Measurements from ENCODE around the gene SF3B3. TPM values are rescaled to one million over a fixed set of nuclear protein-coding genes. Genes with fewer than 3 reads are reported as not detected.

The SF3B3 gene
- polyA plus RNA-seq, 1 of the 3 experiments (the other 2 are of a cell fraction) = 81.7 TPM

DNA sequence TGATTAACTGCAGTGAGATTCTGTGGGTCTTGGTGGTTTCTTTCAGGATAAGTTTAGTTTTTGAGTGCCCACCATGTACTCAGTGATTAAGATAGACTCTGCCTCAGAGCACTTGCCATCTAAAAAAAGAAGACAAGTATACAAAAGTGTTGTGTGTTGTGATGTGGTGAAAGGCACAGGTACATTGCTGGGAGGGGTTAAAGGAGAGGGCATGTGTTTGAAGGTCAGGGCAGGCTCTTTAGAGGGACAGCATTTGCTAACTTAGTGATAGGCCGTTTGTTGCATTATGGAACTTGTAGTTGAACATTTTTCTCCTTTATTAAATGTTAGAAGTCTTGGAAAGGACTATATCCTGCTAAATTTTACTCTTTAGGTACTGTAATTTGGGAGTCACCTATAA, 26.5 kb downstream of the SF3B3 start:
- no peak for DNase-seq
- Histone ChIP-seq H3K4me1 (ENCODE audit: control insufficient read depth in 1 of 2, insufficient read depth in 2 of 2, low read depth in 1 of 2, low read length in 1 of 2) (no peaks in the 10 kb centered on the region), H3K9me2 (no peaks in the 10 kb centered on the region), H3K9ac (no peak overlapping the region), H3K4me3 (ENCODE audit: low read depth in 2 of 2, low read length in 1 of 2) (no peak overlapping the region), H3K27me3 (ENCODE audit: insufficient read depth) (no peaks in the 10 kb centered on the region), H3K4me2 (no peak overlapping the region), H4K20me1 (ENCODE audit: insufficient read depth) (peaks cover 72% of the 10 kb centered on the region), H3F3A (replicated peaks; ENCODE audit: insufficient read depth) (peaks cover 31% of the 10 kb centered on the region), H3K36me3 (replicated peaks in 1 of 2; ENCODE audit: control insufficient read depth in 1 of 2, insufficient read depth in 2 of 2, low read length in 1 of 2) (peaks cover 88 to 96% of the 10 kb centered on the region in 2 experiments), H2AFZ (ENCODE audit: low read depth) (no peak overlapping the region), H3K27ac (ENCODE audit: low read depth in 2 of 2, low read length in 1 of 2) (no peak overlapping the region), H3K9me3 (no peaks in the 10 kb centered on the region), H3K79me2 (ENCODE audit: insufficient read depth) (peaks cover 96% of the 10 kb centered on the region)
- ChIA-PET CTCF (no interaction called here), POLR2A (no interaction called here)
- TF ChIP-seq SIN3A (IDR thresholded peaks at IDR 0.05; ENCODE audit: borderline replicate concordance, low read depth, low read length) (no peak), SMC3 (IDR thresholded peaks at IDR 0.05; ENCODE audit: low read depth, low read length) (no peak), NFIC (IDR thresholded peaks at IDR 0.05; ENCODE audit: borderline replicate concordance) (no peak), MEF2A (IDR thresholded peaks at IDR 0.05; ENCODE audit: borderline replicate concordance, low read depth) (no peak), YY1 (IDR thresholded peaks at IDR 0.05; ENCODE audit: low read depth) (no peak)
- TF ChIP-seq, protein P1, sequence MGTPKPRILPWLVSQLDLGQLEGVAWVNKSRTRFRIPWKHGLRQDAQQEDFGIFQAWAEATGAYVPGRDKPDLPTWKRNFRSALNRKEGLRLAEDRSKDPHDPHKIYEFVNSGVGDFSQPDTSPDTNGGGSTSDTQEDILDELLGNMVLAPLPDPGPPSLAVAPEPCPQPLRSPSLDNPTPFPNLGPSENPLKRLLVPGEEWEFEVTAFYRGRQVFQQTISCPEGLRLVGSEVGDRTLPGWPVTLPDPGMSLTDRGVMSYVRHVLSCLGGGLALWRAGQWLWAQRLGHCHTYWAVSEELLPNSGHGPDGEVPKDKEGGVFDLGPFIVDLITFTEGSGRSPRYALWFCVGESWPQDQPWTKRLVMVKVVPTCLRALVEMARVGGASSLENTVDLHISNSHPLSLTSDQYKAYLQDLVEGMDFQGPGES (IDR thresholded peaks at IDR 0.05; ENCODE audit: low read depth, low read length) = no peak
- WGBS (ENCODE audit: low lambda C conversion rate) = 93% methylated on average over 1 of the region's 1 CpG

DNA sequence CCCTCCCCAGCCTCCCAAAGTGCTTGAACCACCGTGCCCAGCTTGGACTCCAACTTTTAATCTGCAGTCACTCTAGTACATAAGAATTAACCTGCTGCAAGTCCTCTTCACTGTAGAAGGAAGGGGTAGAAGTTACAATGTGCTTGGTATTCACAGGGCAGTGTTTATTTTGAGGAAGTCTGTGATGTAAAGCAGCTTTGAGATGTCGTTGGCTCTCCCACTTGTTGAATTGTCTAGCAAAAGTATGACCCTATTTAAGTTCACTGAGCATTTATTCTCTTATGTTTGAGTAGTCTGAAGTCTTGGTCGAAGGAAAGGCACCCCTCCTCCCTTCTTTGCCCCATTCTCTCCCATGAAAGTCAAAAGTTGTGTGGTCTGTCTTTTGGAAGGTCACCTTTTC, 28.2 kb downstream of the SF3B3 start:
- CTCF ChIA-PET = interaction anchor here (1.0 to 1.4 kb wide), 4 partner anchors 10 to 102 kb away, joined by 3 to 5 read pairs (median 4); no protein-coding TSS in a partner anchor
- peaks cover 89% of the 10 kb centered on the region for H3K79me2 ChIP-seq (ENCODE audit: insufficient read depth)
- POLR2A ChIA-PET = interaction anchor here (0.6 kb wide), 2 partner anchors 10 to 262 kb away, joined by 3 read pairs; partner anchors contain the start of gene AARS1
- peaks cover 58% of the 10 kb centered on the region for H4K20me1 ChIP-seq (ENCODE audit: insufficient read depth)
- no peak overlapping the region for H2AFZ ChIP-seq (ENCODE audit: low read depth)
- H3K4me1 ChIP-seq (ENCODE audit: control insufficient read depth in 1 of 2, insufficient read depth in 2 of 2, low read depth in 1 of 2, low read length in 1 of 2) = no peaks in the 10 kb centered on the region
- H3K9me3 ChIP-seq = no peaks in the 10 kb centered on the region
- DNase-seq = no peak
- H3K36me3 ChIP-seq (replicated peaks in 1 of 2; ENCODE audit: control insufficient read depth in 1 of 2, insufficient read depth in 2 of 2, low read length in 1 of 2) = peaks cover 94 to 95% of the 10 kb centered on the region in 2 experiments
- 78% methylated on average over 3 of the region's 3 CpGs for WGBS (ENCODE audit: low lambda C conversion rate)
- H3F3A ChIP-seq (replicated peaks; ENCODE audit: insufficient read depth) = peaks cover 31% of the 10 kb centered on the region
- H3K9ac ChIP-seq = no peak overlapping the region
- H3K4me2 ChIP-seq = no peak overlapping the region
- TF ChIP-seq TAF1 (IDR thresholded peaks at IDR 0.05; ENCODE audit: borderline replicate concordance, low read depth, low read length) = no peak
- no peak overlapping the region for H3K27ac ChIP-seq (ENCODE audit: low read depth in 2 of 2, low read length in 1 of 2)
- no peaks in the 10 kb centered on the region for H3K27me3 ChIP-seq (ENCODE audit: insufficient read depth)
- H3K9me2 ChIP-seq = no peaks in the 10 kb centered on the region
- no peak overlapping the region for H3K4me3 ChIP-seq (ENCODE audit: low read depth in 2 of 2, low read length in 1 of 2)

DNA sequence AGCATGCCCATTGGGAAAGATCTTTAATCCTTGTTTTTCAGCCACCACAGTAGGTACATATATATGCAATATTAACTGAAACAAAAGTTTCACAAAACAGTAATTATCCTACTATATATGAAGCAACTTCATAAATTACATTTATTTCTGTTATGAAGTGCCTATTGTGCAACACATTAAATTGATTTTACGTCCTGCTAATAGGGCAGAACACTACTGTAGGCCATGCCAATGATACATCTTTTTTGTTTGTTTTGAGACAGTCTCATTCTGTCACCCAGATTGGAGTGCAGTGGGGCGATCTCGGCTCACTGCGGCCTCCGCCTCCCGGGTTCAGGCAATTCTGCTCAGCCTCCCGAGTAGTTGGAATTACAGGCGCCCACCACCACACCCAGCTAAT, 29.1 kb downstream of the SF3B3 start:
- no peaks in the 10 kb centered on the region for H3K4me1 ChIP-seq (ENCODE audit: control insufficient read depth in 1 of 2, insufficient read depth in 2 of 2, low read depth in 1 of 2, low read length in 1 of 2)
- no peak overlapping the region for H3K4me3 ChIP-seq (ENCODE audit: low read depth in 2 of 2, low read length in 1 of 2)
- no peak overlapping the region for H3K9ac ChIP-seq
- H3K79me2 ChIP-seq (ENCODE audit: insufficient read depth) = peaks cover 87% of the 10 kb centered on the region
- H3K27me3 ChIP-seq (ENCODE audit: insufficient read depth) = no peaks in the 10 kb centered on the region
- ChIA-PET POLR2A (no interaction called here), CTCF (interaction anchor here (0.6 to 1.7 kb wide), 3 partner anchors 9 to 101 kb away, joined by 3 to 6 read pairs (median 5); no protein-coding TSS in a partner anchor)
- H2AFZ ChIP-seq (ENCODE audit: low read depth) = no peak overlapping the region
- H3K36me3 ChIP-seq (replicated peaks in 1 of 2; ENCODE audit: control insufficient read depth in 1 of 2, insufficient read depth in 2 of 2, low read length in 1 of 2) = peaks cover 95 to 96% of the 10 kb centered on the region in 2 experiments
- H3K9me3 ChIP-seq = no peaks in the 10 kb centered on the region
- no peaks in the 10 kb centered on the region for H3K9me2 ChIP-seq
- peaks cover 55% of the 10 kb centered on the region for H4K20me1 ChIP-seq (ENCODE audit: insufficient read depth)
- DNase-seq = no peak
- H3F3A ChIP-seq (replicated peaks; ENCODE audit: insufficient read depth) = peaks cover 36% of the 10 kb centered on the region
- WGBS (ENCODE audit: low lambda C conversion rate) = 99% methylated on average over 8 of the region's 8 CpGs
- no peak overlapping the region for H3K4me2 ChIP-seq
- H3K27ac ChIP-seq (ENCODE audit: low read depth in 2 of 2, low read length in 1 of 2) = peak overlapping the region in 1 of 2 experiments; percentile 59; a peak in 1 of 4 replicates
- TF ChIP-seq POLR2AphosphoS5 (IDR thresholded peaks at IDR 0.05; ENCODE audit: low read depth, low read length) (no peak), YY1 (IDR thresholded peaks at IDR 0.05; ENCODE audit: low read depth) (no peak), TEAD4 (IDR thresholded peaks at IDR 0.05; ENCODE audit: borderline replicate concordance, insufficient read depth) (no peak), RFX5 (IDR thresholded peaks at IDR 0.05; ENCODE audit: low read length) (no peak), JUND (IDR thresholded peaks at IDR 0.05) (no peak), TCF12 (IDR thresholded peaks at IDR 0.05) (no peak)
- TF ChIP-seq, protein P2, sequence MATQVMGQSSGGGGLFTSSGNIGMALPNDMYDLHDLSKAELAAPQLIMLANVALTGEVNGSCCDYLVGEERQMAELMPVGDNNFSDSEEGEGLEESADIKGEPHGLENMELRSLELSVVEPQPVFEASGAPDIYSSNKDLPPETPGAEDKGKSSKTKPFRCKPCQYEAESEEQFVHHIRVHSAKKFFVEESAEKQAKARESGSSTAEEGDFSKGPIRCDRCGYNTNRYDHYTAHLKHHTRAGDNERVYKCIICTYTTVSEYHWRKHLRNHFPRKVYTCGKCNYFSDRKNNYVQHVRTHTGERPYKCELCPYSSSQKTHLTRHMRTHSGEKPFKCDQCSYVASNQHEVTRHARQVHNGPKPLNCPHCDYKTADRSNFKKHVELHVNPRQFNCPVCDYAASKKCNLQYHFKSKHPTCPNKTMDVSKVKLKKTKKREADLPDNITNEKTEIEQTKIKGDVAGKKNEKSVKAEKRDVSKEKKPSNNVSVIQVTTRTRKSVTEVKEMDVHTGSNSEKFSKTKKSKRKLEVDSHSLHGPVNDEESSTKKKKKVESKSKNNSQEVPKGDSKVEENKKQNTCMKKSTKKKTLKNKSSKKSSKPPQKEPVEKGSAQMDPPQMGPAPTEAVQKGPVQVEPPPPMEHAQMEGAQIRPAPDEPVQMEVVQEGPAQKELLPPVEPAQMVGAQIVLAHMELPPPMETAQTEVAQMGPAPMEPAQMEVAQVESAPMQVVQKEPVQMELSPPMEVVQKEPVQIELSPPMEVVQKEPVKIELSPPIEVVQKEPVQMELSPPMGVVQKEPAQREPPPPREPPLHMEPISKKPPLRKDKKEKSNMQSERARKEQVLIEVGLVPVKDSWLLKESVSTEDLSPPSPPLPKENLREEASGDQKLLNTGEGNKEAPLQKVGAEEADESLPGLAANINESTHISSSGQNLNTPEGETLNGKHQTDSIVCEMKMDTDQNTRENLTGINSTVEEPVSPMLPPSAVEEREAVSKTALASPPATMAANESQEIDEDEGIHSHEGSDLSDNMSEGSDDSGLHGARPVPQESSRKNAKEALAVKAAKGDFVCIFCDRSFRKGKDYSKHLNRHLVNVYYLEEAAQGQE (IDR thresholded peaks at IDR 0.05; ENCODE audit: low read depth, low read length) = no peak
- TF ChIP-seq, protein P3, sequence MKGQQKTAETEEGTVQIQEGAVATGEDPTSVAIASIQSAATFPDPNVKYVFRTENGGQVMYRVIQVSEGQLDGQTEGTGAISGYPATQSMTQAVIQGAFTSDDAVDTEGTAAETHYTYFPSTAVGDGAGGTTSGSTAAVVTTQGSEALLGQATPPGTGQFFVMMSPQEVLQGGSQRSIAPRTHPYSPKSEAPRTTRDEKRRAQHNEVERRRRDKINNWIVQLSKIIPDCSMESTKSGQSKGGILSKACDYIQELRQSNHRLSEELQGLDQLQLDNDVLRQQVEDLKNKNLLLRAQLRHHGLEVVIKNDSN (IDR thresholded peaks at IDR 0.05; ENCODE audit: borderline replicate concordance, low read depth) = no peak
- TF ChIP-seq, protein P4, sequence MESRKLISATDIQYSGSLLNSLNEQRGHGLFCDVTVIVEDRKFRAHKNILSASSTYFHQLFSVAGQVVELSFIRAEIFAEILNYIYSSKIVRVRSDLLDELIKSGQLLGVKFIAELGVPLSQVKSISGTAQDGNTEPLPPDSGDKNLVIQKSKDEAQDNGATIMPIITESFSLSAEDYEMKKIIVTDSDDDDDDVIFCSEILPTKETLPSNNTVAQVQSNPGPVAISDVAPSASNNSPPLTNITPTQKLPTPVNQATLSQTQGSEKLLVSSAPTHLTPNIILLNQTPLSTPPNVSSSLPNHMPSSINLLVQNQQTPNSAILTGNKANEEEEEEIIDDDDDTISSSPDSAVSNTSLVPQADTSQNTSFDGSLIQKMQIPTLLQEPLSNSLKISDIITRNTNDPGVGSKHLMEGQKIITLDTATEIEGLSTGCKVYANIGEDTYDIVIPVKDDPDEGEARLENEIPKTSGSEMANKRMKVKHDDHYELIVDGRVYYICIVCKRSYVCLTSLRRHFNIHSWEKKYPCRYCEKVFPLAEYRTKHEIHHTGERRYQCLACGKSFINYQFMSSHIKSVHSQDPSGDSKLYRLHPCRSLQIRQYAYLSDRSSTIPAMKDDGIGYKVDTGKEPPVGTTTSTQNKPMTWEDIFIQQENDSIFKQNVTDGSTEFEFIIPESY (IDR thresholded peaks at IDR 0.05; ENCODE audit: borderline replicate concordance, low read depth) = no peak

All from SK-N-SH (cell line).